GM06990 (cell line): ENCODE measurements around the gene TGM2.

ENCODE experiments used
- DNase-seq: peaks from one replicate; pipeline ENCODE4 v3.0.0-alpha.2; 2011; ENCODE audit not compliant: insufficient read length; ENCODE audit errors: extremely low read depth
- H3K27me3 ChIP-seq: replicated peaks from 2 replicates; pipeline ENCODE4 v1.6.0; 2011; ENCODE audit warnings: low read length; ENCODE audit not compliant: control insufficient read depth, insufficient read depth
- H3K36me3 ChIP-seq: 2 replicates; pipeline ENCODE4 v1.5.1; 2011; ENCODE audit warnings: low read length; ENCODE audit not compliant: control insufficient read depth, insufficient read depth
- H3K4me3 ChIP-seq: replicated peaks from 2 replicates; pipeline ENCODE4 v1.5.1; 2011; ENCODE audit warnings: low read depth, mild to moderate bottlenecking, control low read depth, low read length
- CTCF ChIP-seq: IDR thresholded peaks from 2 replicates; pipeline ENCODE4 v1.5.1; 2011; ENCODE audit warnings: low read length, control low read depth, mild to moderate bottlenecking, inconsistent platforms; ENCODE audit not compliant: insufficient read depth, poor library complexity, severe bottlenecking

TGM2 gene

GRCh38 chr20:38208088-38208487 lies 43.0 kb upstream of the TGM2 start:
- TF ChIP-seq CTCF = no peak
- no peak for DNase-seq
- Histone ChIP-seq H3K27me3 (no peaks in the 10 kb centered on the region; the same call in 1 of the 2 replicates), H3K36me3 (no peaks in the 10 kb centered on the region), H3K4me3 (no peak overlapping the region)

- no peak for TF ChIP-seq CTCF
Measured at GRCh38 chr20:38207621-38208020, 42.6 kb upstream of the TGM2 start.

DNA sequence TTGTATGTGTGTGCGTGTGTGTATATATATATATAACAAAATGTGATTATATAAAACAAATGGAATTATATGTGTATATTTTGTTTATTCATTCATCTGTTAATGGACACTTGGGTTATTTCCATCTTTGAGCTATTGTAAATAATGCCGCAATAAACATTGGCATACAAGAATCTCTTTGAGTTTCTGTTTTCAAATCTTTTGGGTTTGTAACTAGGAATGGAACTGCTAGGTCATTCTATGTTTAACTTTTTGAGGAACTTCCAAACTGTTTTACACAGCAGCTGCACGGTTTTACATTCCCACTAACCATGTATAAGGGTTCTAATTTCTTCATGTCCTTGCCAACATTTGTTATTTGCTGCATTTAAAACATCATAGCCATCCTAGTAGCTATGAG lies 39.9 kb upstream of the TGM2 start:
- no peak for DNase-seq
- H3K27me3 ChIP-seq = peaks cover 1% of the 10 kb centered on the region; the same call in 1 of the 2 replicates
- no peak for TF ChIP-seq CTCF
- no peaks in the 10 kb centered on the region for H3K36me3 ChIP-seq
- no peak overlapping the region for H3K4me3 ChIP-seq

More at GRCh38 chr20:38207621-38208020, 42.6 kb upstream of the TGM2 start:
- Histone ChIP-seq H3K27me3 (no peaks in the 10 kb centered on the region; the same call in 1 of the 2 replicates), H3K4me3 (no peak overlapping the region), H3K36me3 (no peaks in the 10 kb centered on the region)
- no peak for DNase-seq

DNA sequence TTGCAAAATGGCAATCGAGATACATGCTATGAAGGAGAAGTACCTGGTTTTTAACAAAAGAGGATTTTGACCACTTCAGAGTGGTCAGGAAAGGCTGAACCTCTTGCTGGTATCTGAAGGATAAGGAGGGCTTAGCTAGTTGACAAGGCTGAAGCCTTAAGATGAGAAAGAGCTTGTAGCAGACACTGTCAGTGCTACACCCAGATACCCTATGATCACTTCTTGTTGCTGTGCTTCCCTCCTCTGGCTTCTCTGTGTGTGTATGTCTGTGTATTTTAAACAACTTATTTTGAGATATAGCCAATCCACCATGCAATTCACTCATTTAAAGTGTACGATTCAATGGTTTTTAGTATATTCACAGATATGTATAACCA lies 38.9 kb upstream of the TGM2 start:
- no peak for DNase-seq
- H3K36me3 ChIP-seq = no peaks in the 10 kb centered on the region
- TF ChIP-seq CTCF = no peak
- H3K4me3 ChIP-seq = no peak overlapping the region
- peaks cover 1% of the 10 kb centered on the region; the same call in 1 of the 2 replicates for H3K27me3 ChIP-seq

DNA sequence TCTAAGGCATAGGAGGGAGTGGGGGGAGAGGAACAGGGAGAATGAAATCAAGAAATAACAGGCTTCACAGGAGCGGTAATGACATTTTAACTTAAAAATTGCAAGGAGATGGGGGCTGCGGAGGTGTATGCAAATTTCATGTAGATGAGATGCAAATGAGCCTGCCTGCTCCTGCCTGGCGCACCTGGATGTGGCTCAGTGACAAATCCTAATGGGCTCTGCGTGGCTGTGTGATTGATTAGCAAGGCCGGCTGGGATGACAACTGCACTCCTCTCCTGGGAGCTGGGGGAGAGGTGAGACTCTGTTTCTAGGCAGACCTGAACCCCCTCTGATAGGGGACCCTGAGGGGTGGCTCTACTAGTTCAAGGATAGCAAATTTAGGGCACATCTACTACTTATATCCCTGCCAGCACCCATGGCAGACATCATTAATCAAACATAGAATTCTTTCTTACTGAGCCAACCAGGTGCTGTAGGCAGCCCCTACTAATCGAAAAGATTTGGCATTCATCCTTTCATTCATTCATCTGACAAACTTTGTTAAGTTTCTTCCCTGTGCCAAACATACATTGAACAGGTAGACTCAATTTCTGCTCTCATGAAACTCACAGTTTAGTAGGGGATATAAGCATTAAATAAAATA lies 38.4 kb upstream of the TGM2 start:
- Histone ChIP-seq H3K36me3 (no peaks in the 10 kb centered on the region), H3K4me3 (no peak overlapping the region), H3K27me3 (peaks cover 1% of the 10 kb centered on the region; the same call in 1 of the 2 replicates)
- no peak for DNase-seq
- no peak for TF ChIP-seq CTCF

GRCh38 chr20:38202982-38203293 lies 37.9 kb upstream of the TGM2 start:
- no peak overlapping the region for H3K4me3 ChIP-seq
- no peaks in the 10 kb centered on the region for H3K36me3 ChIP-seq
- DNase-seq = no peak
- peaks cover 1% of the 10 kb centered on the region; the same call in 1 of the 2 replicates for H3K27me3 ChIP-seq
- no peak for TF ChIP-seq CTCF
